DND-41 (cell line): ENCODE measurements around the gene FST.

Source experiments
- ATAC-seq: fragments of 200-7000 bp; cut with Tn5 transposase; 3 replicates; pipeline ENCODE4 v1.9.1; 2021; ENCODE audit warnings: low read depth; ENCODE audit not compliant: insufficient read depth
- DNase-seq: peaks from one replicate; pipeline ENCODE4 v3.0.0-alpha.2; 2020
- H2AFZ ChIP-seq: 2 replicates; pipeline ENCODE4 v1.6.0; 2012; ENCODE audit warnings: low read depth, low read length
- H3K27ac ChIP-seq: 2 replicates; pipeline ENCODE4 v1.5.1; 2012; ENCODE audit warnings: low read length, inconsistent platforms
- H3K27me3 ChIP-seq: fragments of 200-600 bp; sonication (generic); 2 replicates; pipeline ENCODE4 v1.6.0; 2012; ENCODE audit warnings: low read length, mild to moderate bottlenecking, inconsistent platforms; ENCODE audit not compliant: insufficient read depth, poor library complexity
- H3K36me3 ChIP-seq: 2 replicates; pipeline ENCODE4 v1.5.1; 2012; ENCODE audit warnings: low read length, inconsistent platforms; ENCODE audit not compliant: insufficient read depth
- H3K4me1 ChIP-seq: 2 replicates; pipeline ENCODE4 v1.5.1; 2012; ENCODE audit warnings: mild to moderate bottlenecking, low read length; ENCODE audit not compliant: insufficient read depth
- H3K4me2 ChIP-seq: 2 replicates; pipeline ENCODE4 v1.6.0; 2012; ENCODE audit warnings: mild to moderate bottlenecking, moderate library complexity, low read length, inconsistent platforms; ENCODE audit not compliant: insufficient read depth
- H3K4me3 ChIP-seq, 2 experiments: fragments of 200-600 bp in 1 of 2; shearing (Covaris generic) in 1 of 2; 2 replicates each; pipeline ENCODE4 v1.5.1; 2012 to 2016; ENCODE audit warnings: inconsistent platforms in 2 of 2, low read length in 2 of 2, mild to moderate bottlenecking in 2 of 2, low read depth in 1 of 2, moderate library complexity in 1 of 2
- H3K79me2 ChIP-seq: 2 replicates; pipeline ENCODE4 v1.6.0; 2012; ENCODE audit warnings: low read length, inconsistent platforms; ENCODE audit not compliant: insufficient read depth
- H3K9ac ChIP-seq: 2 replicates; pipeline ENCODE4 v1.6.0; 2012; ENCODE audit warnings: low read depth, mild to moderate bottlenecking, inconsistent platforms, low read length, moderate library complexity
- H3K9me3 ChIP-seq: 2 replicates; pipeline ENCODE4 v1.5.1; 2012; ENCODE audit warnings: low read length, moderate library complexity, mild to moderate bottlenecking, inconsistent platforms; ENCODE audit not compliant: insufficient read depth, severe bottlenecking
- H4K20me1 ChIP-seq: 2 replicates; pipeline ENCODE4 v1.6.0; 2012; ENCODE audit warnings: low read length; ENCODE audit not compliant: insufficient read depth
- EZH2 ChIP-seq: IDR thresholded peaks from 3 replicates; pipeline ENCODE4 v1.6.1; 2012; ENCODE audit warnings: borderline replicate concordance, low read depth, mild to moderate bottlenecking, moderate library complexity, low read length, inconsistent platforms; ENCODE audit not compliant: severe bottlenecking
- TF ChIP-seq, protein P1 (sequence below): IDR thresholded peaks from 2 replicates; pipeline ENCODE4 v1.5.1; 2012; ENCODE audit warnings: borderline replicate concordance, low read length, moderate library complexity, mild to moderate bottlenecking; ENCODE audit not compliant: poor library complexity, severe bottlenecking; ENCODE audit errors: extremely low read depth

The FST gene

DNA sequence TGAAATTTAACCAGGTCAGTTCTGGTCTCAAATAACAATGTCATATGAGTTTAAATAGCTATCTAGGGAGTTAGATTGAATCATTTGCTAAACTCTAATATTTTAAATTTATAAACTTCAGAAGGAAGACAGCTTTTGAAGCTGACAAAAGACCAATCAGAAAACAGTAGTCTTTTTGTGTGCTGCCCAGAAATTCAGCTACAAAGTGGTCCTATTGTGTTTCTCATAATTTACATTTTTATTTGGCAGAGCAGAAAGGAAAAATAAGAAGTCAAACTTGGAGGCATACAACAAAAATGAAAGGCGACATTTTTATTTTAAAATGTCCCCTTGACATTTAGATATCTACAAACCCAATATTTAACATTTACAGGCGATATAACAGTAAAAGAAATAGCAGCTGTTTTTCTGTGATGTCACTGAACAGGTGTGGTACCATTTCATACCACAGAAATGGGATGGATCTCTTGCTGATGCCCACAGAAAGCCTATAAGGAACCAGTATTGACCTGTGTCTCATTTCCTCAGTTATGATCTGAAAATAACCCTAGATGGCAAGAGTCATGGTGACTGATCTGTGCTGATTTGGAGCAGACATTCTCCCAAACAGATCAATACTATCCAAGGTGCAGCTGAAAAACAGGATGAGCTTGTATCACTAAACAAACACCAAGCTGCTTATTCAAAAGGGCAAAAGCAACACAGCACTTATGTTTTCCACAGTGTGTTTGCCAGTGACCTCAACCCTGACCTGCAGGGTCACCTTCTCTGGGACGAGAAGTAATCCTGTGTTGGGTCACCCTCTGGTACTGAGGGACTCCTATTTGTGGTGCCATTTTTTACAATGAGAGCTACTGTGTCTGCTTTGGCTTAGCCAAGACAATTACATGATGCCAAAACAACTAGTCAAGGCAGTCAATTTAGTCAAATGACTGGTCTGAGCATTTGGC lies 3.6 kb upstream of the FST start:
- Histone ChIP-seq H3K79me2 (no peaks in the 10 kb centered on the region), H3K9ac (no peak overlapping the region), H3K27ac (no peak overlapping the region), H3K4me1 (no peaks in the 10 kb centered on the region), H3K9me3 (no peaks in the 10 kb centered on the region), H3K4me3 (no peak overlapping the region), H3K36me3 (no peaks in the 10 kb centered on the region), H3K27me3 (peaks cover 4% of the 10 kb centered on the region), H2AFZ (no peak overlapping the region), H4K20me1 (no peaks in the 10 kb centered on the region), H3K4me2 (no peak overlapping the region)
- TF ChIP-seq, protein P1, sequence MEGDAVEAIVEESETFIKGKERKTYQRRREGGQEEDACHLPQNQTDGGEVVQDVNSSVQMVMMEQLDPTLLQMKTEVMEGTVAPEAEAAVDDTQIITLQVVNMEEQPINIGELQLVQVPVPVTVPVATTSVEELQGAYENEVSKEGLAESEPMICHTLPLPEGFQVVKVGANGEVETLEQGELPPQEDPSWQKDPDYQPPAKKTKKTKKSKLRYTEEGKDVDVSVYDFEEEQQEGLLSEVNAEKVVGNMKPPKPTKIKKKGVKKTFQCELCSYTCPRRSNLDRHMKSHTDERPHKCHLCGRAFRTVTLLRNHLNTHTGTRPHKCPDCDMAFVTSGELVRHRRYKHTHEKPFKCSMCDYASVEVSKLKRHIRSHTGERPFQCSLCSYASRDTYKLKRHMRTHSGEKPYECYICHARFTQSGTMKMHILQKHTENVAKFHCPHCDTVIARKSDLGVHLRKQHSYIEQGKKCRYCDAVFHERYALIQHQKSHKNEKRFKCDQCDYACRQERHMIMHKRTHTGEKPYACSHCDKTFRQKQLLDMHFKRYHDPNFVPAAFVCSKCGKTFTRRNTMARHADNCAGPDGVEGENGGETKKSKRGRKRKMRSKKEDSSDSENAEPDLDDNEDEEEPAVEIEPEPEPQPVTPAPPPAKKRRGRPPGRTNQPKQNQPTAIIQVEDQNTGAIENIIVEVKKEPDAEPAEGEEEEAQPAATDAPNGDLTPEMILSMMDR: no peak
- no peak for TF ChIP-seq EZH2
- no peak for DNase-seq
- ATAC-seq: no peak

DNA sequence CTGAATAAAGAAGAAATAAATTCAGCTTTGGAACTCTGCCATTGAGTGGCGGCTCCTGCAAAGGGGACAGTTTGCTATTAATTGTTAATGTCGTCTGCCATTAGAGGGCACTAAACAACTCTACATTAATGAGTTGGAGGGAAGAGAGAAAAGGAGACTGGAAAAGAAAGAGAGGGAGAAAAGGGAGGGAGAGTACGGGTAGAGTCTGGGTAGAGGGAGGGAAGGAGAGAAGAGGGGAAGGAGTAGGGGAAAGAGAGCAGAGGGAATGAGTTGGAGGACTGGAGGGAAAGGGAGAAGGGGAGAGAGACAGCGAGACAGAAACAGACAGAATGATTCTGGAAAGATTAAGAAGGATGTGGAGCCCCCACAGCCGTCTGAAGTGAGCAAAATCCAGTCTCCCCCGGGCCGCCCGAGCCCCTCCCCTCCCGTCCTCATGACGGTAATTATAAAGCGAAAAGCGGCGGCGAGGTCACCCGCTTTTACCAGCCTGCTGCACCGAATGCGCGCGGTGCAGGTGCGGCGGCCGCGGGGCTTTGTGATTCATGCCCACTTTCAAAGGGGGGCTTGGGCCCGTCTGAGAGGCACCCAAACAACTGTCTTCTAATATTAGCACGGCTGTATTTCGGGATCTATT lies 1.9 kb upstream of the FST start:
- TF ChIP-seq, protein P1: peak; percentile 71
- TF ChIP-seq EZH2: no peak
- no peaks in the 10 kb centered on the region for H3K9me3 ChIP-seq
- no peaks in the 10 kb centered on the region for H3K4me1 ChIP-seq
- ATAC-seq (peak; percentile 69), DNase-seq (no peak)
- H3K27me3 ChIP-seq: peaks cover 4% of the 10 kb centered on the region
- no peak overlapping the region for H3K4me2 ChIP-seq
- H4K20me1 ChIP-seq: no peaks in the 10 kb centered on the region
- no peaks in the 10 kb centered on the region for H3K36me3 ChIP-seq
- H2AFZ ChIP-seq: peak overlapping the region; percentile 49; the same call in 1 of the 2 replicates
- H3K79me2 ChIP-seq: no peaks in the 10 kb centered on the region
- H3K4me3 ChIP-seq: no peak overlapping the region
- no peak overlapping the region for H3K9ac ChIP-seq
- H3K27ac ChIP-seq: no peak overlapping the region

DNA sequence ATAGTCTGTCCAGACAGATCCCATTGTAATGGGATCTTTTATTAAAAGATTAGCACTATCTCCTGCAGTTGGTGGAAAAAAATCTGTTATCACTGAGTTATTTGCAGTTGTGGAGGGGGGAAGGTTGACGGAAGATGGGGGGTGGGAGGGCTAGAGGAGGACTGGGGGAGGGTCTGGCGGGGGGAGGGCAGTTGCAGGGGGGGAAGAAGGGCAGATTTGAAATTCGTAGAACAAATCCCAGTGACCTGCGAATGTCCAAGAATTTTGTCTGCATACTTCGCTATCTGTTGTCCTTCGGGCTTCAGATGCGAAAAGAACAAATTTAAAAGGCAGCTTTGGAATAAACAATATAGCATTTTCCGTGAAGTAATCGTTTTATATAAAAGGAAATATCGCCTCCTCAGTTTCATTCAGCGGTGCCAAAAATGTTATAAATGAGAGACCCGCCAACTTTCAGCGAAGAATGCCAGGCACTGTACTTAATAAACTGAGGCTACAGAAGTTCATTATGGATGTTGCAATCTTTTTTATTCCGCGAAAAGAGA lies 1.3 kb upstream of the FST start:
- H3K4me3 ChIP-seq: no peak overlapping the region
- no peaks in the 10 kb centered on the region for H3K4me1 ChIP-seq
- H2AFZ ChIP-seq: no peak overlapping the region
- no peak overlapping the region for H3K4me2 ChIP-seq
- TF ChIP-seq, protein P1: no peak
- TF ChIP-seq EZH2: no peak
- H3K79me2 ChIP-seq: no peaks in the 10 kb centered on the region
- DNase-seq (no peak), ATAC-seq (no peak)
- peaks cover 4% of the 10 kb centered on the region for H3K27me3 ChIP-seq
- H3K27ac ChIP-seq: no peak overlapping the region
- H3K9ac ChIP-seq: no peak overlapping the region
- no peaks in the 10 kb centered on the region for H3K36me3 ChIP-seq
- no peaks in the 10 kb centered on the region for H3K9me3 ChIP-seq
- H4K20me1 ChIP-seq: no peaks in the 10 kb centered on the region
